ENCODE data around the gene LAMC2.

The LAMC2 gene

DNA sequence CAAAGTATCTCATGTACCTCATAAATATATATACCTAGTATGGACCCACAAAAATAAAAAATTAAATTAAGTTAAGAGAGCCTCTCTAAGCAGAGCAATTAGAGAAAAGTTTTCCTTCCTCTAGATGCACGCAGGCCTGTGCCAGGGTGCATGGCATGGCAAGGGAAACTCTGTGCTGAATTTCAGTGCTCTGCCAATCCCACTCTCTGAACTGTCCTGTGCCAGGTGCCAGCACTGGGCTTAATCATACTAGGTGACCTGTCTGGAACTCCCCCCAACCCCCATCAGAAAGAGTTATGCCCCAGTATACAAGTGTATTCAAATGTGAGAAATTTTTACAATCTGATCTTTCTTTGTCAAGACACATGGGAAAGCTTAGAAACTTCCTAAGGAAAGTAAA, 10.4 kb upstream of the LAMC2 start:
- DNase-seq: no peak

DNA sequence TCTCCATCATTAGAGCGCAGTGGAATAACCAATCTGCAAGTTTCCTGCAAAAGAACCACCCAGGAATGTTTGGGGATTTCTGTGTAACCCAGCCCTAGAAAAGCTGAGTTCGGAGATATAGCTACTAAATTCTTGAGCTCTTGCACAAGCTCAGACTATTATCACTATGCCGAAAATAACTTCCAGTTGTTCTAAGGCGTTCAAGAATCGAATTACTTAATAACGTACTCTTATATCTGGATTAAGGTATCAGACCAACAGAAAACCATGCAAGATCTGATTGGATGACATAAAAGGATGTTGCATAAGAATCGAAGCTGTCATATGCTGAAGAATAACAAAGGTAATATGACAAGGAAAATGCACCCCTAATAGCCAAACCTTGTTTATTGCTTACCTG, 7.5 kb upstream of the LAMC2 start:
- DNase-seq: no peak

DNA sequence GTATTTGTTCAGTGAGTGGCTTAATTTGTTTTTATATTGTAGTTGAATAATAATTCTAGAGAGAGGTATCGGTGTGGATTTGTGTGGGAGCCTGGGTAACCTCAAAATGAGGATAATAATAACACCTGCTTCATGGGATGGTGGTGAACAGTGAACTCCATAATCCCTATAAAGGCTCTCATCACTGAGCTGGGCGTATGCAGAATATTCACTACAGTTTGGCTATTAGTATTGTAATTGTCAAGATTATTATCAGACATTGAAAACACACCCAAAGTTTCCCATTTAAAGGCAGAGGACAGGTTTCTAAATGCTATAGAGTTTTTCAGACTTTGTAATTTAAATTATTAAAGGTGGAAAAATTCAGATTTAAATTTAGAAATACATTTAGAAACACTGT, 7.0 kb upstream of the LAMC2 start:
- no peak for DNase-seq

DNA sequence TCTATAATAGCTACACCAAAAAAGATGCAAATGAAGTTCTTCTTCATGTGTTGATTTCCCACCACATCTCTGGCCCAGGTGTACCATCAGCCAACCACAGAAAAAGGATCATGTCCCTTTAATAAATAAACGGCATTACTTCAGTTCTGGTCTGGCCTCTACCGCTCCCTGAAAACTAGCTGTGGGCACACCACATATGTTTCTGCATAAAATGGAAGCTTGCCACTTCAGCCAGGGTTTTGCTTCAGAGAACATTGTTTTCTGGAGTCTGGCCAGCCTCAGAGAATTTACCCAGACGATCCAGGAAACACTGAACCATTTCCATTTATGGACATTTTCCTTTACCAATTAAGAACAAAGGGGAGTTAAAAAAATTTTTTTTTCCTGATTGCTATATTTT, 5.8 kb upstream of the LAMC2 start:
- no peak for DNase-seq

DNA sequence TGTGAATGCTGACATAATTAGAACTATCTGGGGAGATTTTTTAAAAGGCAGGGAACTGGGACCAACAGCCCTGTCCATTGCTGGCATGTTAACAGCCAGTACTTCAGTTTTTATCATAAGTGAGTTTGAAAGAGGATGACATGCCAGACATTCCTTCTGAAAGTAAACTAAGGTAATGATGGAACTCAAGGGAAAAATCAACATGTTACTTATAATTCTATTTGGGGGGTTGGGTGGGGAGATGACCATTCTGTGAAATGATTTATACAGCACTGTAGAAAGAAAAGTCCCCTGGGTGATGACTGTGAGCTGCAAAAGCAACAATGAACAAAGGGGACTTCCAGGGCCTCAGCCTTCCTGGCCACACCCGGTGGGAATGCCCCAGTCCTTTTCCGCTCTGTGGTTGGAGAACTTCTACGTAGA, 5.4 kb upstream of the LAMC2 start:
- DNase-seq: no peak

DNA sequence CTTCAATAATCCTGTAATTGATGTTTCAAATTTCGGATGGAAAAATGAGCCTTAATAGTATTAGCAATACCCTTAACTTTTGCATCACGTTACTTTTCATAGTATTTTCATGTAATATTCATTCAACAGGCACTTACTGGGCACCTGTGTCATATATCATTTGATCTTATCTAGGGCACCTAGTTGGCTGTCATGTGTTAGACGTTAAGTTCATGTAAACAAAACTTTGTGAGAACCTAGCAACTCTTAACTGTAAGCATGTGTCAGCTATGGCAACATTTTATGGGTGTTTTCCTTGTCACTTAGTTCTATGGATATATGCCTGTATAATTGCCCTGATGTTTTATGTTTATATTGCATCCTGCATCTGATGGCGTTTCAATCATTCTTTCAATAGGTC, 777 bp downstream of the LAMC2 start:
- no peak for DNase-seq

DNA sequence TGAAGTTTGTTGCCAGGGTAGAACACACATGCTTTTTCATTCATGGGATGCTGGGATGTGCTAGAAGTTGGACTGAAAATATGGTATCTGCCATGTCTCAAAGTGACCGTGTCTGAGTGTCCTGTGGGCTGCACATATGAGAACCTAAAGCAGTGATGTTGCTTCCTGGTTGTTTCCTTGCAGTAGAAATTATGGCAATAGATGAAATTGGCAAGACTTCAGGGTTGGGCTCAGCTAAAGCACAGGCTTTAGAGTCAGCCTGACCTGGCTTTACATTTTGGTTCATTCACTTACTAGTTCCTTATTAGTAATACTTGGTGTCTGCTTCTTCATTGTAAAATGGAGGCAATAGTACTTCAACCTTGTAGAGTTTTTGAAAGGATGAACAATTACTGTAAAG, 2.2 kb downstream of the LAMC2 start:
- no peak for DNase-seq

DNA sequence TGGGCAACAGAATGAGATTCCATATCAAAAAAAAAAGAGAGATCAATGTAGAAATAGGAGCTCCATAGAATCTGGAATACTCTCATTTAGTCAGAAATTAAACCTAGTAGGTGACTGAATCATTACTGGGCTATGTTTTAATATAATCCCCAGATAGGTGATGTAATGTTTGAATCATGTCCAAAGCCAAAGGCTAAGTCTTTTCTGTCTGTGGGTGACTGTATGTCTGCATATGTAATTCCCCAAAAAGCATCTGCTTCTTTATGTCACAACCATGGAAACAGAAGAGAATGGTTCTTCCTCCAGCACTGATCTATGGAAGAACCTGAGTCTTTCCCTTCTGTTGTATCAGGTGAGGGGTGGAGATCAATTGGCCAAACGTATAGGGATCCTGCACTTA, 5.8 kb downstream of the LAMC2 start:
- no peak for DNase-seq

DNA sequence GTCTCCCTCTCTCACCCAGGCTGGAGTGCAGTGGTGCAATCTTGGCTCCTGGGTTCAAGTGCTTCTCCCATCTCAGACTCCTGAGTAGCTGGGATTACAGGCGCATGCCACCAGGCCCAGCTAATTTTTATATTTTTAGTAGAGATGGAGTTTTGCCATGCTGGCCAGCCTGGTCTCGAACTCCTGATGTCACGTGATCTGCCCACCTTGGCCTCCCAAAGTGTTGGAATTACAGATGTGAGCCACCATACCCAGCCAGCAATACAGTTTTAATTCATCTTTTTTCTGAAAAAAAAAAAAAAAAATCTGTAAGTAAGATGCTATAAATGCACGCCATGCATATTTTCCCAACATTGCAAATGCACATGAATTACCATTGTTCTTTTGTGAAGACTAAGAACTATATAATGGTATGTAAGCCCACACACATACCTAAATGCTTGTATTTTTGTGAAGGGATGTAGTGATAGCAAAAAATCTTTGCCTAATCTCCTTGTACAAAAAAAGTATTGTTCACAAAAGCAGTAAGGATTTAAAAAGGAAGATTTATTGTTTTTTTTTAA, 8.0 kb downstream of the LAMC2 start:
- no peak for DNase-seq

DNA sequence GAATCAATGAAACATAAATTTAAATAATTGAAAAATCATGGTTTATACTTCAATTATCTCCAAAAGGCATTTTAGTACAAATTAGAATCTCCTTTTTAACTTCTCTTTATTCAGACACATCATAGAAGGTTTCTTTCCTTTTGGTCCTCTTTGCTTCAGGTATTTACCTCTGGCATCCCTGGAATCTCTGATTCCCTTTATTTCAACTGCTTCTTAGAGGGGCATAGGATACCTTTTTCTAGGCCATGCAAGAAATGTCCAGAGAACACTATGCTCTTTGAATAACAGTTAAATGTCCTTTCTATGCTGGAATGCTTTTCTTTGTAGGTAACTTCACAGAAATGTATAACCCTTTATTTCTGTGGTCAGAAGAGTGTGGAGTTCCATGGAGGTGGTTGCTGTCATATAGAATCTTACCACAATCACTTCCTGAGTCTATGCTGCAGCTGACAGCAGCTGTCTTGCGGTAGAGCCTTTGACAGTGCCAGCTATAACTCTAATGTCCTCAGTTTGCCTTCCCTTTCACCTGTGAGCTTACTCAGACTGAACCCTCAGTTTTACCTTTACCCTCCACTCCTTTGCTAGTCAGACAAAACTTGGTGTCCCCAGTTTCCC, 8.6 kb downstream of the LAMC2 start:
- no peak for DNase-seq

DNA sequence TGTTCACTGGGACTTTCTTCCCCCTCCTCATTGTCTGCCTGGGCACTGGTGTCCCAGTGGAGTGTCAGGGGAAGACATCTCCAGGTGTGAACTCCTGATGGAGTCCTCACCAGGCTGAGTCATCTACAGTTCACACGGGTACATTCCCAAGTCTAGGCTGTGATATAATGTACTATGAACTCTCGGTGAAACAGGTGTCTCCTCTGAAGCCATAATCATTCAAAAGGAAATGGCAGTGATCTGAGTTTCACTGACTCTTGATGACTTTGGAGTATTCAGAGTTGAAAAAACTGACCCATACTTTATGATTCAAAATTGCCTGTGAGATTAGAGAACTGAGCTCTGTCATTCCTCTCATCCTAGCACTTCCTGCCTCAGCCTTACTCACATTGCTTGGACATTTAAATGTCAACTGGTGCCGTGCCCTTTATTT, 9.1 kb downstream of the LAMC2 start:
- no peak for DNase-seq

DNA sequence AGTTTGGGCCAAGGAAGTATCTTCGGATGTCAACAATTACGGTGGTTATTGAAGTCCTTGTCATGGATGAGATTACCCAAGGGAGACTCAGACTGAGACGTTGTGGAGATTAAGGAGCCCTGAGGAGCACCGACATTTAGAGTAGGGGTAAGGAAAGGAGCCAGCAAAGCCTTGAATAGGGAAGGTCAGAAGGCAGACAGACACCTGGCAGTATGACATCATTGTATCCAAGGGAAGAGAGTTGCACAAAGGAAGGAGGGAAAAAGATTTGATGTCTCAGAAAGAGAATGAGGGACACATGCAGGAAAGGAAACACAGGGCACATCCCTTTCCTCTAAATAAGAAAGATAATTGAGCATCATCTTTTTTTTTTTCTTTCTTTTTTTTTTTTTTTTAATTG, 11.7 kb downstream of the LAMC2 start:
- no peak for DNase-seq

DNA sequence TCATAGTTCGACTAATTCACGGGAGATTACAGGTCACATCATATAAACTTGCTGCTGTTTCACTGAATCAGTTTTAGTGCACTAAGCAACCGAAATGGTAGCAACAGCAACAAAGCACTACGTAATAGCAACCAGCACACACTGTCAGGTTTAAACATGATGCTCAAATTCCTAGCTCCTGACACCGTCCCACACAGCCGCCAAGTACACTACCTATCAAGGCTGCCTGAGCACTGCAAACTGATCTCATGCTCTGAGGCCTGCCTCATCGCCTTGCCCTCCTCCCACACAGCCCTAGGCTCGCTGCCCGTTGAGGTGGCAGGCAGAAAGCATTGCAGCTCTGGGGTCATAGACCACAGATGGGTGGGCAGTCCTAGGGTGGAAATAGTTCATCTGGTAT, 12.4 kb downstream of the LAMC2 start:
- DNase-seq: no peak

DNA sequence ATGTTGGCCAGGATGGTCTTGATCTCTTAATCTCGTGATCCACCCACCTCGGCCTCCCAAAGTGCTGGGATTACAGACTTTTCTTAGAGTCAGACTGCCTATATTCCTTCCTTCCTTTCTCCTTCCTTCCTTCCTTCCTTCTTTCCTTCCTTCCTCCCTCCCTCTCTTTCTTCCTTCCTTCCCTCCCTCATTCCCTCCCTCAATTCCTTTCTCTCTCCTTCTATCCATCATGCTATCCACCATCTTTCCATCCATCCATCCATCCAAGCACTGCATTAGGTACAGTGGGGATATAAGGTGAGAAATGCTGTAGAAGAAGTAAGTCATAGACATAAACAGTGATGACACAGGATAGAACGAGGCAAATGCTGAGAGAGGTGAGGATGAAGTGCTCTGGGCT, 13.2 kb downstream of the LAMC2 start:
- DNase-seq: no peak

DNA sequence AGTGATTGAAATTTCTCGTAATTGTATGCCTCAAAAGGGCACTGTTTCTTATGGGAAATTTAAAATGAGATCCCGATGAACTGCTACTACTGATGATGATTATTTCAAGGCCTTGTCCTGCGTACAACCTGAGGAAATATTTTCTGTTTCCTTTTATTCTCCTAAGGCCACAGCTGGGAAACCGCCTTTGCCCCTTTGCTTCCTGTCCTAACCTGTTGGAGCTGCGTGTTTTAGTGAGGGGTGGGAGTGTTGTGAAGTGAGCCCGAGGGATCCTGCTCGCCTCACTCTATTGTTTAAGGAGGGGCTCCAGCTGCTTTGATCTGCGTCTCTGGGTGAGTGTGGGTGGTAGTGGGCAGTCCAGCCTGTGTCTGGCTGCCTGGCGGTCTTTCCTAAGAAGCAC, 14.4 kb downstream of the LAMC2 start:
- no peak for DNase-seq

DNA sequence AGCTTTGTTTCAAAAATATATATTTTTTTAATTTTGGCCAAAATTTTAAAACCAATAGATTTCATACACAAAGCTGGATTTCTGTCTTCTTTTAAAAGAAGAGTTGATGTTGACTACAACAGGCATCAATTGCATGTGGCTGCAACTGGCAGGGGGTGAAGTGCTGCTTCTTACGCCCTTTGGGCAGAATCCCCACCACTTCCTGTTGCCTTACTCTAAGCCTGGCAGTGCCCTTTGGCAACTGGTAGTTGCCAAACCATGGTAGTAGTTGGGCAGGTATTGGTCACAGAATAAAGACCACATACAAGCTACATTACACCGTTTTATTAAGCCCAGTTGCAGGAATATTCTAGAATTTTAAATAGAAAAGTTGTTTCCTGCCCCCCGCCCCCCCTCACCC, 17.0 kb downstream of the LAMC2 start:
- no peak for DNase-seq

DNA sequence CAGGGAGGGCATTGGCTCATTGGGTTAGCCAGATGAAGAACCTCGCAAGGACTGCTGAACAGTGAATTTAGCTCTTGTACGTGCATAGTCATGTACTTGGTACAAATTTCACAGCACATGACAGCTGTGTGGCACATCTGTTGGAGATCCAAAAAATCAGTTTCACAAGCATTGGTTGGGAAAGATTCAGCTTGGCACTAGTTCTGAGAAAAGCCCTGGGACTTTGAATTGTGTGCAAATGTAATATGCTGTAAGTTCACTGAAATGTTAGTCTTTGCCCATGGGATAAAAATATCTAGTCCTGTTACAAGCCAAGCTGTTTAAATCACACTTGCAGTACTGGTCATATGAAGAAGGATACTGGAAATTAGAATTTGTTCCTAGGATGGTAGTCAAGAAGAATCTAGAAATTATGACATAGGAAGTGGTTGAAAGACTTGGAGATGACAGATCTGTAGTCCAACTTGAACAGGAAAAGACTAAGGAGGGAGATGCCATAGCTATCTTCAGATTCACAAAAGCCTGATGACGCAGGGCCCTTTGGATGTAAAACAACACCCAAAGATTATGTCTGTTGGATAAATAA, 19.2 kb downstream of the LAMC2 start:
- no peak for DNase-seq

DNA sequence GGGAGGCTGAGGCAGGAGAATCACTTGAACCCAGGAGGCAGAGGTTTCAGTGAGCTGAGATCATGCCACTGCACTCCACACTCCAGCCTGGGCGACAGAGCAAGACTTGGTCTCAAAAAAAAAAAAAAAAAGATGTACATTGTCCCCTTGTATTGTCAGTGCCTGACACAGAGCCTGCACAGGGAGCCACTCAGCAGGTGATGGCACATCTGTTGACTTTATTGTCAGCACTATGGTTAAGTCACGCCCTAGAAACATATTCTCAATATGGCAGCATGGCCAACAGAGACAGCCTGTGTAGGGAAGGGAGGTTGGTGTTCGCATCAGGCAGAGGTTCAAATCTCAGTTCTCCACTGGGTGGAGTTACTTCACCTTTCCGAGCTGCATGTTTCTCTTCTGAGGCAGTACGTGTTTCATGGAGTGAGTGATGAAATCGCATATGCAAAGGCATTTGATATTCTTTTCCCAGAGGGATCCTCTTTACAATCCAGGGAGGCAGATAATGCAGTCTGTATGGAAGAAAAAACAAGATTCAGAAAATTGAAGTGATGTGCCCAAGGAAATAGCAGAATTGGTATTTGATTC, 20.6 kb downstream of the LAMC2 start:
- DNase-seq: no peak

DNA sequence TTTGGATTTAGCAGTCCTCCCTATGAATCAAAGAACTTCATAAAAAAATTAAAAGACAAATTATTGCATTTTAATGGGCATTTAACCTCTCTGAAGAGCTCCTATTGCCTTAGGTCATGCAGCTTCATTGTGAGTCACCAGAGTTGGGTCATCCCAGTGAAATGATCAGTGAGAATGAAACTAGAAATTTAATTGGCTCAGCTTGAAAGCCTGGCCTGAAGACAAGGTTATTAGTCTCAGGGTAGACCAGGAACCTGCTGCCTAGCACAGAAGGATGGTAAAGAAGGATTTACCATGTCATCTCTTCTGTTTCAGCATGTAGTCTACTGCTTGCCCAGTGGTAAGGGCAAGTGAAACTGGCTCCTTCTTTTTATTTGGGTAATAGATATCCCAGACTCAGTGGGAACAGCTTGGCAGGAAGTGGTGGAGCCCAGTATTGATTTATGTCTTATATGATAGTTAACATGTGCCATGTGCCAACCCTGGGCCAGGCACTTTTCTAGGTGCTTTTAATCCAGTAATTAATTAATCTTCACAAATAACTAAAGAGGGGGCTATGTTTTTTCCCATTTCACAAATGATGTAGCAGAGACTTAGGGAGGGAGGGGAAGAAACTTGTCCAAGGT, 23.6 kb downstream of the LAMC2 start:
- no peak for DNase-seq

DNA sequence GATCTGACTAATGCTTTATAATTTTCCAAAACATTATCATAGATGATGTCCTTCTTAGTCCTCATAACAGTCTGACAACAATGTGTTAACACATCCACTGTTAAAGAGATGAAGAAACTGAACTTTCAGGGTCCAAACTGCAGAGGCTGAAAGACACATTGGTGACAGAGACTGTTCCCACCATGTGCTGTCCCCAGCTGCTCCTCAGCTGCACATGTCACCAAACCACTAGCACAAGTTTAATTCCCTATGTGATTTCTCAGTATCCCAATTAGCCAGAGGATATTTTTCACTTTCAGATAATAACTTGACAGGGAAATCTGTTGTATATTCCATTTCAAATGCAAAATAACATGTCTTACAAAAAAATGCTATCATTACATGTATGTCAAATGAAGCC, 24.6 kb downstream of the LAMC2 start:
- DNase-seq: no peak

DNA sequence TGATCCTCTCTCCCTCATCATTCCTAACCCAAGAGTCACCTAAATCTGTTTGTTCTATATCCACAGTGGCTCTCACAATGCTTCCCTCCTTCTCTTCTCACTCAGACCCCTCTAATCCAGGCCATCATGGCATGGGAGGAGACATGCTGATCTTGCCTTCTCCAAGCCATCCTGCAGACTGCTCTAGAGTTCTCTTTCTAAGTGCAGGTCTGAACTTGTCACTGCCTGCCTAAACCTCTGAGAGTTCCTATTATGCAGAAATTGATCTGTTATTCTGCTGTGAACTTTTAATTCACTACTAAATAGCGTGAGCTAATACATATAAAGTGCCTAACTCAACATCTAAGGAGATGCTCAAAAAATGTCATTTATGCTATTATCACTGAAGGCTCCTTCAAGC, 26.8 kb downstream of the LAMC2 start:
- no peak for DNase-seq

DNA sequence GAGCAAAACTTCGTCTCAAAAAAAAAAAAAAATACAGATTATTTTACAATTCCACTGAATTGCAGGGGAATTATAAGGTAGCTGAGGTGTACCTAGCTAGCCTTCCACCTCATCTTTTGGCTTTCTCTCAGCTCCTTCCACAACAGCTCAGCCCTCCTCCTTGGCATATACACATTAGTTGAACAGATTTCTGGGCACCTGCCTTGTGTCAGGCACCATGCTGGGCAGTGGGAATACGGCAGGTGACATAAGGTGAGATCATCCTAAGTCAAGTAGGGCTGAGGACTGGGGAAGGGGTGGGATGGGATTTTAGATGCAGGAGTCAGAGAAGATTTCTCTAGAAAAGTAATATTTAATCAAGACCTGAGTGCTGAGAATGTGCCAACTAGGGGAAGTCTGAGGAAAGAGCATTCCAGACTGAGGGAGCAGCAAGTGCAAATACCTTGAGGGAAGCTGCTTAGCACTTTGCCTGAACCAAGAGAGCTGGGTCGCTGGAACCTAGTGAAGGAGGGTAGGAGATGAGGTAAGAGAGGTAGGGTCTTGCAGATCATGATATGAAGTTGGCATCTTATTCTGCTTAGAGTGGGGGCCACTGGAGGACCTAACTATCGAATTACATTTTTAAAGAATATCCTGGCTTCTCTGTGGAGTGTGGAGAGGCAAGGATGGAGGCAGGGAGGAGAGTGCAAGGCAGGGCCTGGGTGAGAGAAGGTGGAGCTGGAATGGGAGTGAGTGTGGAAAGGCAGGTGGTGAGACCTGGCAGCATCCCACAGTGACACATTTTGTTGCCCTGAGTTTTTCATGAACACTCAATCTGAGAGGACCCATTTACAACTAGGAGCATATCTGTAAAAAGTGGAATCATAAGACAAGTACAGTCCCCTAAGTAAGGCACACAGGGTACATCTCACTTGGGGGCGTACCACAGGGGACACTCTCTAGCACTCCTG, 28.2 kb downstream of the LAMC2 start:
- DNase-seq: no peak
